Measurements from ENCODE around the gene SRP19.

Gene SRP19

DNA sequence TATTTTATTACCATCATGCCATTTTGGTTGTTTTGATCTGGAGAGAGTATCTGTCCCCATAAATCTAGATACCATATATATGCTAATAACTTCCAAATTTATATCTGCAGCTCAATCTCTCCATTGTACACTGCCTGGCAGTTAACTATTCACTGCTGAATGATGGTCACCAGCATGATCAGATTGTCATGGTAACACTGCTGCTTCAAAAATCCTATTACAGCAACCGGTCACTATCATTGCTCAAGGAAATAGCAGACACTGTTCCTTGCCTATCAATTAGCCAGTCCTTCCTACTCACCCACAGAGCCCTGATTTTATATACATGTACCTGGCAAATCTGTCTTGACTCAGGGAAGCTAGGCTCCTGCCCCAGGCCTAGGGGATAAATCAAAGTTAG lies 49.4 kb downstream of the SRP19 start:
- no peak for DNase-seq (ENCODE audit: low spot score)
- H3K36me3 ChIP-seq (replicated peaks in 1 of 2; ENCODE audit: control insufficient read depth in 2 of 2, insufficient read depth in 2 of 2, low read length in 2 of 2) = peaks cover 2 to 70% of the 10 kb centered on the region in 2 donors
- no peak overlapping the region for H3K4me3 ChIP-seq (ENCODE audit: low read length in 2 of 2)
- H2BK5ac ChIP-seq (ENCODE audit: low read length) = no peak overlapping the region
- no peak overlapping the region for H3K14ac ChIP-seq (ENCODE audit: low read length)
- no peak overlapping the region for H2BK120ac ChIP-seq (ENCODE audit: low read depth, low read length)
- H3K23ac ChIP-seq (ENCODE audit: low read depth, low read length, poor library complexity) = no peak overlapping the region
- H3K9ac ChIP-seq (ENCODE audit: low read depth, low read length, poor library complexity) = no peak overlapping the region
- no peak overlapping the region for H3K27ac ChIP-seq (replicated peaks; ENCODE audit: low read length)
- no CpG with 5 or more reads among the region's 1 CpG for WGBS, 2 donors (ENCODE audit: extremely low coverage in 2 of 2, insufficient read length in 2 of 2, insufficient replicate concordance in 1 of 2)
- H3K79me1 ChIP-seq (ENCODE audit: low read depth, low read length) = no peaks in the 10 kb centered on the region
- no peaks in the 10 kb centered on the region for H3K9me3 ChIP-seq (replicated peaks in 1 of 2; ENCODE audit: control insufficient read depth in 2 of 2, insufficient read depth in 1 of 2, low read depth in 1 of 2, low read length in 2 of 2)
- no peak overlapping the region for H4K91ac ChIP-seq (ENCODE audit: low read depth, low read length, poor library complexity)
- no peak overlapping the region for H3K18ac ChIP-seq (ENCODE audit: low read length)
- H2BK12ac ChIP-seq (ENCODE audit: low read length) = no peak overlapping the region
- no peaks in the 10 kb centered on the region for H3K27me3 ChIP-seq (ENCODE audit: control insufficient read depth in 3 of 3, insufficient read depth in 3 of 3, low read depth in 1 of 3, low read length in 3 of 3)
- H2AFZ ChIP-seq (ENCODE audit: low read length) = no peak overlapping the region
- no peak overlapping the region for H3K4me2 ChIP-seq (ENCODE audit: insufficient read depth, low read length, poor library complexity, severe bottlenecking)
- no peak overlapping the region for H2AK5ac ChIP-seq (ENCODE audit: low read depth, low read length)
- no peak overlapping the region for H3K4ac ChIP-seq (ENCODE audit: low read length)
- no peak overlapping the region for H2BK15ac ChIP-seq (ENCODE audit: low read length)
- no peak overlapping the region for H4K8ac ChIP-seq (ENCODE audit: low read depth, low read length)
- H3K4me1 ChIP-seq (ENCODE audit: control insufficient read depth in 2 of 2, insufficient read depth in 1 of 2, low read depth in 1 of 2, low read length in 2 of 2) = no peaks in the 10 kb centered on the region

DNA sequence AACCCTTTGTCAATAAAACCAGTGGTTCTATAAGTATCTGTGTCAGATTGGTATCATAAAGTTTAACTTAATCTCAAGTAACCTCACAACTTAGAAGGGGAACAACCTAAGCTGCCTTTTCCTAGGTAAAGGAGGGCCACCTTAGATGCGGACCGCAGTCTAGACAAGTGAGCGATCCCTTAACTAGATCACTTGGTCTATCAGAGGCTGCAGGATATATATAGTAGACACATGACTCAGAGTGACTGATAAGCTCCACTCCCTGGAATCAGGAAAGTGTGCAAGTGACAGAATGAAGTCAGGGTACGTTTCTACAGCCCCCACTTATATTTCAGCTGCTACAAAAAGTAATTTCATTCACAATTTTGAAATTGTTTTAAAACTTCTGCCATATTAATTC lies 53.5 kb downstream of the SRP19 start:
- DNase-seq (ENCODE audit: low spot score) = no peak
- H3K9me3 ChIP-seq (replicated peaks in 1 of 2; ENCODE audit: control insufficient read depth in 2 of 2, insufficient read depth in 1 of 2, low read depth in 1 of 2, low read length in 2 of 2) = no peaks in the 10 kb centered on the region
- H3K4me3 ChIP-seq (ENCODE audit: low read length in 2 of 2) = no peak overlapping the region
- no peak overlapping the region for H3K23ac ChIP-seq (ENCODE audit: low read depth, low read length, poor library complexity)
- H2AK5ac ChIP-seq (ENCODE audit: low read depth, low read length) = no peak overlapping the region
- no peak overlapping the region for H3K14ac ChIP-seq (ENCODE audit: low read length)
- H2AFZ ChIP-seq (ENCODE audit: low read length) = no peak overlapping the region
- H4K8ac ChIP-seq (ENCODE audit: low read depth, low read length) = no peak overlapping the region
- H2BK120ac ChIP-seq (ENCODE audit: low read depth, low read length) = no peak overlapping the region
- no peak overlapping the region for H2BK12ac ChIP-seq (ENCODE audit: low read length)
- no peak overlapping the region for H2BK15ac ChIP-seq (ENCODE audit: low read length)
- H3K27ac ChIP-seq (replicated peaks; ENCODE audit: low read length) = no peak overlapping the region
- no peaks in the 10 kb centered on the region for H3K4me1 ChIP-seq (ENCODE audit: control insufficient read depth in 2 of 2, insufficient read depth in 1 of 2, low read depth in 1 of 2, low read length in 2 of 2)
- no peak overlapping the region for H2BK5ac ChIP-seq (ENCODE audit: low read length)
- no peak overlapping the region for H4K91ac ChIP-seq (ENCODE audit: low read depth, low read length, poor library complexity)
- no peak overlapping the region for H3K18ac ChIP-seq (ENCODE audit: low read length)
- H3K27me3 ChIP-seq (ENCODE audit: control insufficient read depth in 3 of 3, insufficient read depth in 3 of 3, low read depth in 1 of 3, low read length in 3 of 3) = no peaks in the 10 kb centered on the region
- H3K36me3 ChIP-seq (replicated peaks in 1 of 2; ENCODE audit: control insufficient read depth in 2 of 2, insufficient read depth in 2 of 2, low read length in 2 of 2) = peaks cover 2 to 81% of the 10 kb centered on the region in 2 donors
- H3K9ac ChIP-seq (ENCODE audit: low read depth, low read length, poor library complexity) = no peak overlapping the region
- WGBS, 2 donors (ENCODE audit: extremely low coverage in 2 of 2, insufficient read length in 2 of 2, insufficient replicate concordance in 1 of 2) = no CpG with 5 or more reads among the region's 4 CpGs
- no peak overlapping the region for H3K4me2 ChIP-seq (ENCODE audit: insufficient read depth, low read length, poor library complexity, severe bottlenecking)
- H3K79me1 ChIP-seq (ENCODE audit: low read depth, low read length) = no peaks in the 10 kb centered on the region
- H3K4ac ChIP-seq (ENCODE audit: low read length) = no peak overlapping the region

DNA sequence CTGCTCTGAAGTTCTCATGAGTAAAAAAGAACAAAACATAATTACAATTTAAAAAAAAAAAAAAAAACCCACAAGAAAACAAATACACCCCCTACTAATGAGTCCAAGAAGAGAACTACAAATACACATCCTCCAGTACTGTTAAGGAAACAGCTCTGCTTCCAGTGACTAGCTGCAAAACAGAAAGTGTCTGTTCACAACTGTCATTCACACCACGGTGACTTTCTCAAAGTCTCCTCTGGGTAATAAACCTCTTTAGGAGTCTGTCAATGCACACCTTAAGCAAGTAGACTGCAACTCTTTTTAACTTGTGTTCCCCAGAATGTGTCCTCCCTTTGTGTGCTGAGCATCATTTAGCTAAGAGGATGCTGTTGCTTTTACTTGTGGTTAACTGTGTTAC lies 54.7 kb downstream of the SRP19 start:
- H3K27ac ChIP-seq (replicated peaks; ENCODE audit: low read length) = no peak overlapping the region

DNA sequence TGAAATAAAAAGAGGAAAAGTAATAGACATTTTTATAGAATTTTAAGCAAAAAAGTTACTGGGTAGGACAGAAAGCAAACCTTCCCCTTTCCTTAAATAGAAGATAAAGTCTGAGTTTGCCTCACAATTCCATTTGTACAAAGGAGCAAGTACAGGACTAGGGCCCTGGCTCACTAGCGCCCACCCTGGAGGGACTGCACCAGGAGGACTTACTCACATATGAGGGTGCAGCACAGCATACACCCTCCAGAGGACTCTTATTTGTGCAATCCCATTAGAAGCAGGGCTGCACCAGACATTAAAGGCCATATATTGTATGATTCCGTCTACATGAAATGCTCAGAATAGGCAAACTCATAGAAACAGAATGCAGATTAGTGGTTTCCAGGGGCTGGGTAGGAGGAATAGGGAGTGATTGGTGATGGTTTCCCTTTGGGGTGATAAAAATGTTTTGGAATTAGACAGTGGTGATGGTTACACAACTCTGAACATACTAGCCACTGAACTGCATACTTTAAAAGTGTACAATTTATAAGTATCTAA lies 56.4 kb downstream of the SRP19 start:
- Histone ChIP-seq H3K27ac (replicated peaks; ENCODE audit: low read length) (no peak overlapping the region), H3K36me3 (replicated peaks in 1 of 2; ENCODE audit: control insufficient read depth in 2 of 2, insufficient read depth in 2 of 2, low read length in 2 of 2) (peaks cover 2 to 72% of the 10 kb centered on the region in 2 donors), H2BK5ac (ENCODE audit: low read length) (no peak overlapping the region), H2BK120ac (ENCODE audit: low read depth, low read length) (no peak overlapping the region), H2BK12ac (ENCODE audit: low read length) (no peak overlapping the region), H4K91ac (ENCODE audit: low read depth, low read length, poor library complexity) (no peak overlapping the region), H3K4me3 (ENCODE audit: low read length in 2 of 2) (no peak overlapping the region), H3K4me2 (ENCODE audit: insufficient read depth, low read length, poor library complexity, severe bottlenecking) (no peak overlapping the region), H3K14ac (ENCODE audit: low read length) (no peak overlapping the region), H3K9me3 (replicated peaks in 1 of 2; ENCODE audit: control insufficient read depth in 2 of 2, insufficient read depth in 1 of 2, low read depth in 1 of 2, low read length in 2 of 2) (no peaks in the 10 kb centered on the region), H3K4ac (ENCODE audit: low read length) (no peak overlapping the region), H2BK15ac (ENCODE audit: low read length) (no peak overlapping the region), H2AFZ (ENCODE audit: low read length) (no peak overlapping the region), H4K8ac (ENCODE audit: low read depth, low read length) (no peak overlapping the region), H3K18ac (ENCODE audit: low read length) (no peak overlapping the region), H3K79me1 (ENCODE audit: low read depth, low read length) (peaks cover 4% of the 10 kb centered on the region), H3K27me3 (ENCODE audit: control insufficient read depth in 3 of 3, insufficient read depth in 3 of 3, low read depth in 1 of 3, low read length in 3 of 3) (peaks cover 0 to 2% (median 0%) of the 10 kb centered on the region in 3 experiments), H3K4me1 (ENCODE audit: control insufficient read depth in 2 of 2, insufficient read depth in 1 of 2, low read depth in 1 of 2, low read length in 2 of 2) (peaks cover 2 to 3% of the 10 kb centered on the region in 2 donors), H3K23ac (ENCODE audit: low read depth, low read length, poor library complexity) (no peak overlapping the region), H3K9ac (ENCODE audit: low read depth, low read length, poor library complexity) (no peak overlapping the region), H2AK5ac (ENCODE audit: low read depth, low read length) (no peak overlapping the region)
- DNase-seq (ENCODE audit: low spot score) = no peak
- WGBS, 2 donors (ENCODE audit: extremely low coverage in 2 of 2, insufficient read length in 2 of 2, insufficient replicate concordance in 1 of 2) = no CpG with 5 or more reads among the region's 2 CpGs

More for the DNA sequence above, 54.7 kb downstream of the SRP19 start:
- no peaks in the 10 kb centered on the region for H3K9me3 ChIP-seq (replicated peaks in 1 of 2; ENCODE audit: control insufficient read depth in 2 of 2, insufficient read depth in 1 of 2, low read depth in 1 of 2, low read length in 2 of 2)
- no peak overlapping the region for H2BK12ac ChIP-seq (ENCODE audit: low read length)
- no peak overlapping the region for H3K4me3 ChIP-seq (ENCODE audit: low read length in 2 of 2)
- no peak overlapping the region for H3K14ac ChIP-seq (ENCODE audit: low read length)
- H2AK5ac ChIP-seq (ENCODE audit: low read depth, low read length) = no peak overlapping the region
- no peak overlapping the region for H3K18ac ChIP-seq (ENCODE audit: low read length)
- no peak overlapping the region for H3K4ac ChIP-seq (ENCODE audit: low read length)
- no peaks in the 10 kb centered on the region for H3K79me1 ChIP-seq (ENCODE audit: low read depth, low read length)
- H3K9ac ChIP-seq (ENCODE audit: low read depth, low read length, poor library complexity) = no peak overlapping the region
- H3K4me2 ChIP-seq (ENCODE audit: insufficient read depth, low read length, poor library complexity, severe bottlenecking) = no peak overlapping the region
- H2BK120ac ChIP-seq (ENCODE audit: low read depth, low read length) = no peak overlapping the region
- no peak overlapping the region for H4K91ac ChIP-seq (ENCODE audit: low read depth, low read length, poor library complexity)
- H3K36me3 ChIP-seq (replicated peaks in 1 of 2; ENCODE audit: control insufficient read depth in 2 of 2, insufficient read depth in 2 of 2, low read length in 2 of 2) = peaks cover 2 to 76% of the 10 kb centered on the region in 2 donors
- no CpG with 5 or more reads among the region's 1 CpG for WGBS, 2 donors (ENCODE audit: extremely low coverage in 2 of 2, insufficient read length in 2 of 2, insufficient replicate concordance in 1 of 2)
- no peaks in the 10 kb centered on the region for H3K4me1 ChIP-seq (ENCODE audit: control insufficient read depth in 2 of 2, insufficient read depth in 1 of 2, low read depth in 1 of 2, low read length in 2 of 2)
- no peaks in the 10 kb centered on the region for H3K27me3 ChIP-seq (ENCODE audit: control insufficient read depth in 3 of 3, insufficient read depth in 3 of 3, low read depth in 1 of 3, low read length in 3 of 3)
- H3K23ac ChIP-seq (ENCODE audit: low read depth, low read length, poor library complexity) = no peak overlapping the region
- H2BK5ac ChIP-seq (ENCODE audit: low read length) = no peak overlapping the region
- no peak overlapping the region for H2AFZ ChIP-seq (ENCODE audit: low read length)
- DNase-seq (ENCODE audit: low spot score) = no peak
- H4K8ac ChIP-seq (ENCODE audit: low read depth, low read length) = no peak overlapping the region
- H2BK15ac ChIP-seq (ENCODE audit: low read length) = no peak overlapping the region
